ENCODE measurements around the gene KAZALD1.

Gene KAZALD1

GRCh38 chr10:101110856-101111523 lies 49.2 kb downstream of the KAZALD1 start:
- peaks cover 78% of the 10 kb centered on the region for H3K27me3 Mint-ChIP-seq
- no peaks in the 10 kb centered on the region for H3K9me3 Mint-ChIP-seq
- ATAC-seq (no peak), DNase-seq (no peak)
- peak overlapping the region in 1 of 2 donors; percentile 63 for H3K27ac Mint-ChIP-seq
- H3K4me1 Mint-ChIP-seq = no peaks in the 10 kb centered on the region
- H3K4me3 Mint-ChIP-seq = no peak overlapping the region

- DNase-seq (no peak), ATAC-seq (no peak)
- Mint-ChIP-seq H3K4me1 (no peaks in the 10 kb centered on the region), H3K27ac (no peak overlapping the region), H3K9me3 (no peaks in the 10 kb centered on the region), H3K4me3 (no peak overlapping the region), H3K27me3 (peaks cover 81% of the 10 kb centered on the region)
Measured at GRCh38 chr10:101111547-101111946, 49.8 kb downstream of the KAZALD1 start.

- no peaks in the 10 kb centered on the region for H3K4me1 Mint-ChIP-seq
- ATAC-seq (no peak), DNase-seq (no peak)
- H3K27me3 Mint-ChIP-seq = peaks cover 77% of the 10 kb centered on the region
- H3K4me3 Mint-ChIP-seq = no peak overlapping the region
- H3K9me3 Mint-ChIP-seq = no peaks in the 10 kb centered on the region
- no peak overlapping the region for H3K27ac Mint-ChIP-seq
Measured at GRCh38 chr10:101112799-101113594, 51.2 kb downstream of the KAZALD1 start.

GRCh38 chr10:101113890-101114403 lies 52.2 kb downstream of the KAZALD1 start:
- Mint-ChIP-seq H3K27me3 (peaks cover 78% of the 10 kb centered on the region), H3K4me1 (no peaks in the 10 kb centered on the region), H3K4me3 (no peak overlapping the region), H3K9me3 (no peaks in the 10 kb centered on the region), H3K27ac (no peak overlapping the region)
- DNase-seq (no peak), ATAC-seq (no peak)

- ATAC-seq (no peak), DNase-seq (no peak)
- no peak overlapping the region for H3K4me3 Mint-ChIP-seq
- no peaks in the 10 kb centered on the region for H3K9me3 Mint-ChIP-seq
- H3K4me1 Mint-ChIP-seq = no peaks in the 10 kb centered on the region
- no peak overlapping the region for H3K27ac Mint-ChIP-seq
- peaks cover 84% of the 10 kb centered on the region for H3K27me3 Mint-ChIP-seq
Measured at GRCh38 chr10:101114646-101115045, 52.9 kb downstream of the KAZALD1 start.
